ENCODE measurements around the gene FAM149B1.

The FAM149B1 gene

GRCh38 chr10:73174148-73174925, 6.4 kb downstream of the FAM149B1 start:
- DNase-seq (ENCODE audit: low read depth, low spot score) = no peak

GRCh38 chr10:73182568-73182967, 14.6 kb downstream of the FAM149B1 start:
- no peak for DNase-seq (ENCODE audit: low read depth, low spot score)

GRCh38 chr10:73183667-73184281, 15.9 kb downstream of the FAM149B1 start:
- no peak for DNase-seq (ENCODE audit: low read depth, low spot score)

- no peak for DNase-seq (ENCODE audit: low read depth, low spot score)
Measured at GRCh38 chr10:73186266-73186665, 18.3 kb downstream of the FAM149B1 start.

GRCh38 chr10:73190188-73190587, 22.3 kb downstream of the FAM149B1 start:
- no peak for DNase-seq (ENCODE audit: low read depth, low spot score)

GRCh38 chr10:73205081-73205480, 37.2 kb downstream of the FAM149B1 start:
- DNase-seq (ENCODE audit: low read depth, low spot score) = no peak

GRCh38 chr10:73205890-73206289, 38.0 kb downstream of the FAM149B1 start:
- no peak for DNase-seq (ENCODE audit: low read depth, low spot score)

- no peak for DNase-seq (ENCODE audit: low read depth, low spot score)
Measured at GRCh38 chr10:73206385-73206784, 38.5 kb downstream of the FAM149B1 start.

- DNase-seq (ENCODE audit: low read depth, low spot score) = no peak
Measured at GRCh38 chr10:73207883-73208282, 40.0 kb downstream of the FAM149B1 start.

GRCh38 chr10:73209705-73210104, 41.8 kb downstream of the FAM149B1 start:
- no peak for DNase-seq (ENCODE audit: low read depth, low spot score)

- DNase-seq (ENCODE audit: low read depth, low spot score) = no peak
Measured at GRCh38 chr10:73210395-73211105, 42.6 kb downstream of the FAM149B1 start.

GRCh38 chr10:73211106-73211811, 43.3 kb downstream of the FAM149B1 start:
- DNase-seq (ENCODE audit: low read depth, low spot score) = no peak

GRCh38 chr10:73215749-73216148, 47.8 kb downstream of the FAM149B1 start:
- no peak for DNase-seq (ENCODE audit: low read depth, low spot score)

- no peak for DNase-seq (ENCODE audit: low read depth, low spot score)
Measured at GRCh38 chr10:73217628-73218027, 49.7 kb downstream of the FAM149B1 start.

- no peak for DNase-seq (ENCODE audit: low read depth, low spot score)
Measured at GRCh38 chr10:73218431-73219191, 50.7 kb downstream of the FAM149B1 start.

GRCh38 chr10:73219384-73219783, 51.5 kb downstream of the FAM149B1 start:
- no peak for DNase-seq (ENCODE audit: low read depth, low spot score)

- DNase-seq (ENCODE audit: low read depth, low spot score) = no peak
Measured at GRCh38 chr10:73220989-73221388, 53.1 kb downstream of the FAM149B1 start.

- no peak for DNase-seq (ENCODE audit: low read depth, low spot score)
Measured at GRCh38 chr10:73225518-73225917, 57.6 kb downstream of the FAM149B1 start.

- no peak for DNase-seq (ENCODE audit: low read depth, low spot score)
Measured at GRCh38 chr10:73226663-73227062, 58.7 kb downstream of the FAM149B1 start.

GRCh38 chr10:73228247-73228646, 60.3 kb downstream of the FAM149B1 start:
- DNase-seq (ENCODE audit: low read depth, low spot score) = no peak

- DNase-seq (ENCODE audit: low read depth, low spot score) = no peak
Measured at GRCh38 chr10:73229567-73229966, 61.6 kb downstream of the FAM149B1 start.

Data from iPS DF 19.7 (cell line).